Measurements from ENCODE around the gene GRK4. TPM values are rescaled to one million over a fixed set of nuclear protein-coding genes. Genes with fewer than 3 reads are reported as not detected.

The GRK4 gene
- total RNA-seq, 1 experiment from 2014 or later: 3.7 TPM

DNA sequence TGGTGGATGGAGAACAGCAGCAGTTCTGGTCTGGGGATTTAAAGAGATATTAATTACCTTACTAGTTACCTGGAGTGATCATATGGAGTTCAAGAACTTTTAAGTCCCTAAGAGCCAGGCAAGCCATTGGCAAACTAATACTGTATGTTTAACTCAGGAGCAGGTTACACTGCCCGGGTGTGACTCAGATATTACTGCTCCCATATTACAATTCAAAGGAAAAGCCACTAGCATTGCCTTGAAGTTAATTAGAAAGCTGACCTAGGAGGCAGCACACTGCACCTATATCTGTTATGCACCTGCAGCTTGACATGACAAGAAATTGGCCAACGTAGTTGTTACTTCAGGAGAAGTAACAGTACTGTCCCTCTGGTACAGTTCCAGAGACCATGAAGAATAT is 47.2 kb downstream of the GRK4 start:
- BruUV-seq (replicated peaks): no TSS peak
- H2AFZ ChIP-seq (ENCODE audit: low read length): no peak overlapping the region
- TF ChIP-seq, protein P1, sequence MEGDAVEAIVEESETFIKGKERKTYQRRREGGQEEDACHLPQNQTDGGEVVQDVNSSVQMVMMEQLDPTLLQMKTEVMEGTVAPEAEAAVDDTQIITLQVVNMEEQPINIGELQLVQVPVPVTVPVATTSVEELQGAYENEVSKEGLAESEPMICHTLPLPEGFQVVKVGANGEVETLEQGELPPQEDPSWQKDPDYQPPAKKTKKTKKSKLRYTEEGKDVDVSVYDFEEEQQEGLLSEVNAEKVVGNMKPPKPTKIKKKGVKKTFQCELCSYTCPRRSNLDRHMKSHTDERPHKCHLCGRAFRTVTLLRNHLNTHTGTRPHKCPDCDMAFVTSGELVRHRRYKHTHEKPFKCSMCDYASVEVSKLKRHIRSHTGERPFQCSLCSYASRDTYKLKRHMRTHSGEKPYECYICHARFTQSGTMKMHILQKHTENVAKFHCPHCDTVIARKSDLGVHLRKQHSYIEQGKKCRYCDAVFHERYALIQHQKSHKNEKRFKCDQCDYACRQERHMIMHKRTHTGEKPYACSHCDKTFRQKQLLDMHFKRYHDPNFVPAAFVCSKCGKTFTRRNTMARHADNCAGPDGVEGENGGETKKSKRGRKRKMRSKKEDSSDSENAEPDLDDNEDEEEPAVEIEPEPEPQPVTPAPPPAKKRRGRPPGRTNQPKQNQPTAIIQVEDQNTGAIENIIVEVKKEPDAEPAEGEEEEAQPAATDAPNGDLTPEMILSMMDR (conservative IDR thresholded peaks at IDR 0.05; ENCODE audit: low read depth, low read length): no peak
- TF ChIP-seq EZH2phosphoT487 (IDR thresholded peaks at IDR 0.05; ENCODE audit: borderline replicate concordance, low read length) (no peak), EZH2 (IDR thresholded peaks at IDR 0.05; ENCODE audit: low read length, unreplicated experiment) (no peak)
- H4K20me1 ChIP-seq (ENCODE audit: low read length): no peaks in the 10 kb centered on the region
- DNase-seq: peak; percentile 52
- no peaks in the 10 kb centered on the region for H3K27me3 ChIP-seq (ENCODE audit: low read length)
- H3K4me1 ChIP-seq (ENCODE audit: insufficient read depth, low read length): peaks cover 14% of the 10 kb centered on the region
- intact Hi-C loops (cut with micrococcal nuclease): no loop called here
- no peaks in the 10 kb centered on the region for H3K9me2 ChIP-seq (replicated peaks; ENCODE audit: low read length)
- no peak overlapping the region for H3K9ac ChIP-seq (ENCODE audit: low read length)
- ChIA-PET CTCF (no interaction called here), POLR2A (ENCODE audit: unreplicated experiment) (no interaction called here)
- H3K4me3 ChIP-seq (ENCODE audit: low read length): 0 out of 2 replicates have a peak overlapping the region, but pooled peaks have one; percentile 5
- peak overlapping the region; percentile 47 for H3K4me2 ChIP-seq (ENCODE audit: low read length)
- peak; percentile 93 for ATAC-seq
- no peaks in the 10 kb centered on the region for H3F3A ChIP-seq (ENCODE audit: low read length, unreplicated experiment)
- peak overlapping the region; percentile 65 for H3K27ac ChIP-seq (ENCODE audit: low read length)
- H3K9me3 ChIP-seq (ENCODE audit: low read length): no peaks in the 10 kb centered on the region
- no peaks in the 10 kb centered on the region for H3K79me2 ChIP-seq (ENCODE audit: low read length)
- no peaks in the 10 kb centered on the region for H3K36me3 ChIP-seq (ENCODE audit: low read depth, low read length)

- Histone ChIP-seq H3K27ac (ENCODE audit: low read length) (peak overlapping the region; percentile 65), H3K9me3 (ENCODE audit: low read length) (no peaks in the 10 kb centered on the region), H3F3A (ENCODE audit: low read length, unreplicated experiment) (no peaks in the 10 kb centered on the region), H3K4me2 (ENCODE audit: low read length) (peak overlapping the region; percentile 47), H3K4me3 (ENCODE audit: low read length) (0 out of 2 replicates have a peak overlapping the region, but pooled peaks have one; percentile 5), H4K20me1 (ENCODE audit: low read length) (no peaks in the 10 kb centered on the region), H3K27me3 (ENCODE audit: low read length) (no peaks in the 10 kb centered on the region), H3K36me3 (ENCODE audit: low read depth, low read length) (no peaks in the 10 kb centered on the region), H3K9ac (ENCODE audit: low read length) (no peak overlapping the region), H3K79me2 (ENCODE audit: low read length) (no peaks in the 10 kb centered on the region), H2AFZ (ENCODE audit: low read length) (no peak overlapping the region), H3K9me2 (replicated peaks; ENCODE audit: low read length) (no peaks in the 10 kb centered on the region), H3K4me1 (ENCODE audit: insufficient read depth, low read length) (peaks cover 14% of the 10 kb centered on the region)
- peak; percentile 70 for ATAC-seq
- peak; percentile 53 for DNase-seq
- BruUV-seq (replicated peaks): no TSS peak
- ChIA-PET CTCF (no interaction called here), POLR2A (ENCODE audit: unreplicated experiment) (no interaction called here)
- TF ChIP-seq EZH2phosphoT487 (IDR thresholded peaks at IDR 0.05; ENCODE audit: borderline replicate concordance, low read length): no peak
- TF ChIP-seq EZH2 (IDR thresholded peaks at IDR 0.05; ENCODE audit: low read length, unreplicated experiment): no peak
- TF ChIP-seq, protein P1 (conservative IDR thresholded peaks at IDR 0.05; ENCODE audit: low read depth, low read length): no peak
- intact Hi-C loops (cut with micrococcal nuclease): no loop called here
Measured at GRCh38 chr4:3010998-3011397, 47.6 kb downstream of the GRK4 start.

DNA sequence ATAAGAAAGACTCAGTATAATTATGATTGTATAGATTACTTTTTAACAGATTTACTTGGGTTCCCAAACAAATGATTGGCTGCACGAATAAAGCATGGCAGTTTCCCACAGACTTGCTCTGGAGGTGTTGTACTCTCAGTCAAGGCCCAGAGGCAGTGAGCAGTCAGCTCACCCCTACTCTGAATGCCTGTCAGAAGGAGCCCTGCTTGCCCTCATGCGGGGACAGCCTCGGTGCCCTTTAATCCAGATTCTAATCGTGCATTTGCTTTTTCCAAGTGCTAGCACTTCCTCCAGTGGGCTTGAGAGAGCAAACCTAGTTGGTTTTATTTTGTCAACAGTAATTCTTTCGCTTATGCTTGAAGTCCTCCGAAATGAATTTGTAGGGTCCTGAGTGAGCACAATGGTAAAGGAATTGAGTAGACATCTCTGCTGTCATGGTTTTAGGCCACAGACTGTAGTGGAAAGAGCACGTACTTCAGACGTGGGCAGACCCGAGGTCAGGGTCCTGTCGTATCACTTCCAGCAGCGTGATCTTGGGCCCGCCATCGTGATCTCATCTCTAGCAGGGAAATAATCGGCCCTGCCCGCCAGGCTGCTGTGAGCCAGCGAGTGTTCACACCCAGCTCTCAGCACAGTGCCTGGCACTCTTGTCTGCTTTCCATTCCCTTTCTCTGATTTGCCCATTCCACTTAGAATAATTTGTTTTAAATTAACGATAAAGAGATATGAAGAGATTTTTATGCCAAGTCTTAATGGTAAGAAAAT is 48.3 kb downstream of the GRK4 start:
- no peak overlapping the region for H3K9ac ChIP-seq (ENCODE audit: low read length)
- 0 out of 2 replicates have a peak overlapping the region, but pooled peaks have one; percentile 7 for H3K27ac ChIP-seq (ENCODE audit: low read length)
- CTCF ChIA-PET: no interaction called here

More for the DNA sequence above, 48.3 kb downstream of the GRK4 start:
- TF ChIP-seq EZH2 (IDR thresholded peaks at IDR 0.05; ENCODE audit: low read length, unreplicated experiment) (no peak), EZH2phosphoT487 (IDR thresholded peaks at IDR 0.05; ENCODE audit: borderline replicate concordance, low read length) (no peak)
- TF ChIP-seq, protein P1 (conservative IDR thresholded peaks at IDR 0.05; ENCODE audit: low read depth, low read length): no peak
- DNase-seq (no peak), ATAC-seq (no peak)
- no peaks in the 10 kb centered on the region for H3K36me3 ChIP-seq (ENCODE audit: low read depth, low read length)
- no peak overlapping the region for H2AFZ ChIP-seq (ENCODE audit: low read length)
- H3K9me2 ChIP-seq (replicated peaks; ENCODE audit: low read length): no peaks in the 10 kb centered on the region
- no peak overlapping the region for H3K4me2 ChIP-seq (ENCODE audit: low read length)
- H3K4me1 ChIP-seq (ENCODE audit: insufficient read depth, low read length): peaks cover 14% of the 10 kb centered on the region
- H3K27me3 ChIP-seq (ENCODE audit: low read length): no peaks in the 10 kb centered on the region
- no peaks in the 10 kb centered on the region for H4K20me1 ChIP-seq (ENCODE audit: low read length)
- no peaks in the 10 kb centered on the region for H3F3A ChIP-seq (ENCODE audit: low read length, unreplicated experiment)
- intact Hi-C loops (cut with micrococcal nuclease): no loop called here
- no TSS peak for BruUV-seq (replicated peaks)
- H3K9me3 ChIP-seq (ENCODE audit: low read length): no peaks in the 10 kb centered on the region
- POLR2A ChIA-PET (ENCODE audit: unreplicated experiment): no interaction called here
- H3K79me2 ChIP-seq (ENCODE audit: low read length): no peaks in the 10 kb centered on the region
- no peak overlapping the region for H3K4me3 ChIP-seq (ENCODE audit: low read length)

All from PC-3 (cell line).